ENCODE measurements around the gene SH2D2A.

- TF ChIP-seq CTCF (IDR thresholded peaks at IDR 0.05) (no peak), MYBL2 (CRISPR knock-in tag; IDR thresholded peaks at IDR 0.05) (no peak), CREB1 (CRISPR knock-in tag; IDR thresholded peaks at IDR 0.05) (no peak), JUN (CRISPR knock-in tag; IDR thresholded peaks at IDR 0.05) (no peak), PREB (CRISPR knock-in tag; IDR thresholded peaks at IDR 0.05; ENCODE audit: borderline replicate concordance) (no peak), ZNF317 (CRISPR knock-in tag; IDR thresholded peaks at IDR 0.05; ENCODE audit: borderline replicate concordance, low read depth) (no peak), ZNF281 (CRISPR knock-in tag; IDR thresholded peaks at IDR 0.05) (no peak), CBFB (CRISPR knock-in tag; IDR thresholded peaks at IDR 0.05; ENCODE audit: low read depth) (no peak)
- TF ChIP-seq, protein P1, sequence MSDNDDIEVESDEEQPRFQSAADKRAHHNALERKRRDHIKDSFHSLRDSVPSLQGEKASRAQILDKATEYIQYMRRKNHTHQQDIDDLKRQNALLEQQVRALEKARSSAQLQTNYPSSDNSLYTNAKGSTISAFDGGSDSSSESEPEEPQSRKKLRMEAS (CRISPR knock-in tag; IDR thresholded peaks at IDR 0.05), result no peak
Observed at GRCh38 chr1:156826630-156827029, 10.0 kb upstream of the SH2D2A start.

All from WTC11 (cell line).